Activated CD4-positive, alpha-beta T cell treated with anti-CD3 and anti-CD28 coated beads, Interleukin-2, amount 50 U/mL, for 4 hours (primary cell): ENCODE measurements around the gene TTC4.

ENCODE experiments used
- DNase-seq, 2 experiments: peaks; one replicate each; pipeline ENCODE4 v3.0.0-alpha.2; 2020

TTC4 gene

GRCh38 chr1:54788459-54788858 lies 72.8 kb downstream of the TTC4 start:
- no peak for DNase-seq

- DNase-seq = peak; percentile 13 to 25
Measured at GRCh38 chr1:54791880-54792522, 76.3 kb downstream of the TTC4 start.
